OCI-LY1 (cell line): ENCODE data around the gene DNAH1.

Experiments used
- H2AFZ ChIP-seq: fragments of 200-600 bp; sonication (generic), shearing (Covaris generic); 2 replicates; pipeline ENCODE4 v1.6.0; 2014; ENCODE audit warnings: antibody characterized with exemption, mild to moderate bottlenecking, low read length
- H3F3A ChIP-seq: fragments of 200-600 bp; sonication (generic), shearing (Covaris generic); 2 replicates; pipeline ENCODE4 v1.6.0; 2014; ENCODE audit warnings: mild to moderate bottlenecking, antibody characterized with exemption, low read length, moderate library complexity; ENCODE audit not compliant: insufficient read depth
- H3K27ac ChIP-seq: fragments of 200-600 bp; sonication (generic); 2 replicates; pipeline ENCODE4 v1.5.1; 2014; ENCODE audit warnings: low read length, mixed run types, mild to moderate bottlenecking, low read depth; ENCODE audit not compliant: poor library complexity, severe bottlenecking
- H3K27me3 ChIP-seq: fragments of 200-600 bp; sonication (generic); 2 replicates; pipeline ENCODE4 v1.6.0; 2014; ENCODE audit warnings: antibody characterized with exemption, mild to moderate bottlenecking, low read length, moderate library complexity; ENCODE audit not compliant: insufficient read depth
- H3K36me3 ChIP-seq: fragments of 200-600 bp; sonication (generic); 2 replicates; pipeline ENCODE4 v1.6.1; 2014; ENCODE audit warnings: mild to moderate bottlenecking, antibody characterized with exemption, low read length, moderate library complexity, mixed read lengths; ENCODE audit not compliant: insufficient read depth
- H3K4me1 ChIP-seq: fragments of 200-600 bp; sonication (generic); 2 replicates; pipeline ENCODE4 v1.5.1; 2014; ENCODE audit warnings: mild to moderate bottlenecking, low read length, moderate library complexity; ENCODE audit not compliant: insufficient read depth, severe bottlenecking
- H3K4me2 ChIP-seq: fragments of 200-600 bp; sonication (generic), shearing (Covaris generic); 2 replicates; pipeline ENCODE4 v1.6.1; 2014; ENCODE audit warnings: low read length
- H3K4me3 ChIP-seq: fragments of 200-600 bp; sonication (generic); 2 replicates; pipeline ENCODE4 v1.5.1; 2014; ENCODE audit warnings: low read length, low read depth, mild to moderate bottlenecking, mixed read lengths; ENCODE audit not compliant: poor library complexity, severe bottlenecking
- H3K79me2 ChIP-seq: fragments of 200-600 bp; shearing (Covaris generic); 2 replicates; pipeline ENCODE4 v1.6.1; 2016; ENCODE audit warnings: mixed run types, low read length, mixed read lengths; ENCODE audit not compliant: insufficient read depth
- H3K9ac ChIP-seq: fragments of 200-600 bp; sonication (generic), shearing (Covaris generic); 2 replicates; pipeline ENCODE4 v1.6.1; 2014; ENCODE audit warnings: mild to moderate bottlenecking, low read length, mixed read lengths
- H3K9me2 ChIP-seq: fragments of 200-600 bp; sonication (generic), shearing (Covaris generic); 2 replicates; pipeline ENCODE4 v1.6.1; 2014; ENCODE audit warnings: low read depth, mild to moderate bottlenecking, low read length, mixed read lengths
- H3K9me3 ChIP-seq: fragments of 200-600 bp; shearing (Covaris generic); 2 replicates; pipeline ENCODE4 v1.6.1; 2014; ENCODE audit warnings: low read length, mixed read lengths
- H4K20me1 ChIP-seq: fragments of 200-600 bp; sonication (generic), shearing (Covaris generic); 2 replicates; pipeline ENCODE4 v1.6.0; 2016; ENCODE audit warnings: mild to moderate bottlenecking, low read length; ENCODE audit not compliant: insufficient read depth
- CTCF ChIP-seq: fragments of 200-600 bp; sonication (generic), shearing (Covaris generic); IDR thresholded peaks from 2 replicates; pipeline ENCODE4 v1.5.1; 2017; ENCODE audit warnings: mild to moderate bottlenecking, antibody characterized with exemption, low read length, moderate library complexity, mixed read lengths
- EZH2 ChIP-seq: fragments of 200-600 bp; sonication (generic), shearing (Covaris generic); IDR thresholded peaks from 2 replicates; pipeline ENCODE4 v1.8.0; 2017; ENCODE audit warnings: borderline replicate concordance, mixed run types, mild to moderate bottlenecking, antibody characterized with exemption, low read length, moderate library complexity, mixed read lengths

The DNAH1 gene

GRCh38 chr3:52302426-52303145 is 13.5 kb upstream of the DNAH1 start:
- no peak overlapping the region for H3K9ac ChIP-seq
- no peaks in the 10 kb centered on the region for H3K79me2 ChIP-seq

GRCh38 chr3:52303811-52304210 is 12.3 kb upstream of the DNAH1 start:
- Histone ChIP-seq H3K9me3 (no peaks in the 10 kb centered on the region), H2AFZ (no peak overlapping the region), H3K79me2 (no peaks in the 10 kb centered on the region), H4K20me1 (no peaks in the 10 kb centered on the region), H3K4me2 (no peak overlapping the region), H3K4me3 (no peak overlapping the region), H3K27me3 (no peaks in the 10 kb centered on the region; the same call in 1 of the 2 replicates), H3K36me3 (no peaks in the 10 kb centered on the region), H3K27ac (no peak overlapping the region), H3F3A (no peaks in the 10 kb centered on the region), H3K9ac (no peak overlapping the region), H3K9me2 (no peaks in the 10 kb centered on the region), H3K4me1 (no peaks in the 10 kb centered on the region)
- no peak for TF ChIP-seq CTCF
- TF ChIP-seq EZH2: no peak

More at GRCh38 chr3:52302426-52303145, 13.5 kb upstream of the DNAH1 start:
- Histone ChIP-seq H3F3A (no peaks in the 10 kb centered on the region), H4K20me1 (no peaks in the 10 kb centered on the region), H3K9me2 (no peaks in the 10 kb centered on the region), H3K27ac (no peak overlapping the region), H3K4me1 (no peaks in the 10 kb centered on the region), H3K9me3 (no peaks in the 10 kb centered on the region), H3K36me3 (no peaks in the 10 kb centered on the region), H2AFZ (no peak overlapping the region), H3K4me3 (no peak overlapping the region), H3K4me2 (no peak overlapping the region), H3K27me3 (no peaks in the 10 kb centered on the region; the same call in 1 of the 2 replicates)
- no peak for TF ChIP-seq CTCF
- TF ChIP-seq EZH2: no peak

GRCh38 chr3:52305926-52306325 is 10.2 kb upstream of the DNAH1 start:
- Histone ChIP-seq H3K4me3 (no peak overlapping the region), H3K27ac (no peak overlapping the region), H3K4me2 (no peak overlapping the region), H3K27me3 (no peaks in the 10 kb centered on the region), H3K9me3 (no peaks in the 10 kb centered on the region), H3F3A (no peaks in the 10 kb centered on the region), H3K4me1 (no peaks in the 10 kb centered on the region), H3K79me2 (no peaks in the 10 kb centered on the region), H4K20me1 (no peaks in the 10 kb centered on the region), H3K36me3 (no peaks in the 10 kb centered on the region), H3K9me2 (no peaks in the 10 kb centered on the region), H2AFZ (no peak overlapping the region), H3K9ac (no peak overlapping the region)
- TF ChIP-seq EZH2: no peak
- no peak for TF ChIP-seq CTCF
